Dedifferentiated amniotic fluid mesenchymal stem cell (primary cell): ENCODE results near the gene ATP13A2.
"Not testable (repeated sequence)": the region's sequence is repeated elsewhere in the genome, so short reads cannot be mapped to it uniquely, and the experiment has no call there.

Experiments used
- DNase-seq: peaks from one replicate; pipeline ENCODE4 v3.0.0-alpha.2; 2016; ENCODE audit errors: extremely low spot score

Gene ATP13A2

DNA sequence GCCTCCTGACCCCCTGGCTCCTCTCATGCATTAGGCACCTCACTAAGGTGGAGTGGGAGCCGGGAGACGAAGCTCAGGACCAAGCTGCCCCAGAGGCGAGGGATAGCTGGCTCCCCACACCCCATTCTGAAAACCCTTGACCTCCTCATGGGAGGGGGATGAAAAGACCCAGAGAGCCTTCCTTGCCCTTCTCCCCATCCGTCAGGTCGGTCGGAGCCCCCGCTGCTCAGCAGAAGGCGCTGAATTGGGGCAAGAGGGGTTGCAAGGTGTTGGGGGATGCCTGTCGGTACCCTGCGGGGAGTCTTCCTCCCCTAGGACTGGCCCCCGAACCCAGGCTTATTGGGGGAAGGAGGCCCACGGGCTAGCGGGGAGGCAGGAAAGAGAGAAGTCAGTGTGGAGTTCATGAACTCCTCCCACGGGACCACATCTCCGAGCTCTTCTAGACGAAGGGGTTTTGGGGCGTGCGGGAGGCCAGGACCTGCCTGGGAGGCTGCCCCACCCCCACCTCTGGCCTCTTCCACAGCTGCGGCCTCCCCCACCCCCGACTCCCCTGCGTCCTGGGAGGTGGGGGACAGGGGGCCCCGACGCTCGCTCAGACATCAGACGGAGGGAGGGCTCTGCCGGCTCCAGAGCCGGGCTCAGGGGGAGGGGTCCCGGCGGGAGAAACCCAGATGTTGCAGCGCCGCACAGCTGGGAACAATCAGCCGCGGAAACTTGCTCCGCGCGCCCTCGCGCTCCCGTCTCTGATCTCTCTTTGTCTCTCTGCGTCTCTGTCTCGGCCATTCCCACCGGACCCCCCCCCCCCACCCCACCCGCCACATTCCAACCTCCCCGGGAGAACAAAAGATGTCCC lies 32.0 kb downstream of the ATP13A2 start:
- no peak for DNase-seq

DNA sequence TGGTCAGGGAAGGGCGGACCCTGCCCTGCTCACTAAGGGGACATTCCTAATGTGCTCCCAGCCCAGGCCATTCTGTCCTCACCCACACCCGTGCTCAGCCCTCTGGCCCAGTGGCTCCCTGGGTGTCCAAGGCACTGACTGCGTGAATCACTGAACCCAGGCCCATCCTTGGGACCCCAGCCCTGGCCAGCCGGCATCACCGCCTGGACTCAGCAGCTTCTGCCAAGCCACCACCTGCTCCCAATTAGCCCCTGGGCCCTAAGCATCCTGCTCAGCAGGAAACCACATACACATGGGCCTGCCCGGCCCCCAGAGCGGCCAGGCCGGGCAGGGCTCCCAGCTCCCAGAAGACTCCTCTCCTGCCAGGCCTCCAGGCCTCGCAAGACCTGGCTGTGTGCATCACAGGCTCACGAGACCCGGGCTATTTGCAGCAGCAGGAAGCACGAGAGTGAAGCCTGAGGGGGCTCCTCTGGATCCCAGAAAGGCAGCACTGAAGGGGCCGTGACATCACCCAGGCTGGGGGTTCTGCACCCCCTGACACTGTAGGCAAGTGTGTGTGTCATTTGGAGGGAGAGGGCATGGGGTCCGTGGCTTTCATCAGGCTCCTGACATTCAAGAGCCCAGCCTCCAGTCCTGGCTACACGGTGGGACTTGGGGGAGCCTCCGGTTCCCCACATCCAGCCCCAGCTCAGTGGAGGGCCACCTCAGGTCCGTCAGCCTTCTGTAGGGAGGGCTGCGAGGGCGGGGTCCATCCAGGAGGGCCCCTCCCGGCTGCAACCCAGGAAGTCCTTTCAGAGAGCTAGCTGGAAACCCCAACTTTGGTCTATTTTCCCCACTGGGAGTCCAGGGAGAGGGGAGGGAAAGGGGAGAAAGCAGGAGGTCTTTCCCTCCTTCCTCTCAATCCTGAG lies 32.9 kb downstream of the ATP13A2 start:
- DNase-seq: peak; percentile 78

DNA sequence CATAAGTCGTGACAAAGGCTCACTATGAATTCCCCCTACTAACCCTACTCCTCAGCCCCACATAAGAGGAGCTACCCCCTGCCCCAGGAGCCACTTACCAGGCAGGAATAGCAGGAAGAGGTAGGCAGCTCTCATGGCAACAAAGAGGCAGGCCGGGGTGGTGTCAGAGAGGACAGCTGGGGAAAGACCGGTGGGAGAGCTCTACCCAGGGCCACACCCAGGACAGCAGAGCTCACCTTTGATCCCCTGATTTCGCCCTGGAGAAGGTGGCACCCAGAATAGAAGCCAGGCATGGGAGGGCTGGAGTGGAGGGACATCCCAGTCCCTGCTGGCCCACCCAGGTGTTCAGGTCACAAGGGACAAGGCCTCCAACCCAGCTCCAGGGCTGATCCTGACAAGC lies 33.6 kb downstream of the ATP13A2 start:
- no peak for DNase-seq

DNA sequence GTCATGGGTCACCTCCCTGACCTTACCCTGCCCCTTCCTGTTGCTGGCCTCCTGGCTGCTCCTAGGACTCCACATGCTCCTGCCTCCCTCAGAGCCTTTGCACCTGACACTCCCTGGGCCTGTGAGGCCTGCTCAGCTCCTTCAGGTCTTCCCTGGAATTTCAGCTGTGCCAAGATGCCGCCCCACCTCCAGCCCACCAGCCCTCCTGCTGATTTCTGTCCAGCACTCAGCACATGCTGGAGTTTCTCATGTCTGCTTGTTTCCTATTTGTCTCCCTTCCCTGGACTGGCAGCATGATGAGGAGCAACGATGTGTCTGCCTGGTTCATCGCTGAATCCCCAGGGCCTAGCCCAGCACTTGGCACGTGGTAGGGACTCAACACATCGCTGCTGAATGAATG lies 34.4 kb downstream of the ATP13A2 start:
- no peak for DNase-seq

DNA sequence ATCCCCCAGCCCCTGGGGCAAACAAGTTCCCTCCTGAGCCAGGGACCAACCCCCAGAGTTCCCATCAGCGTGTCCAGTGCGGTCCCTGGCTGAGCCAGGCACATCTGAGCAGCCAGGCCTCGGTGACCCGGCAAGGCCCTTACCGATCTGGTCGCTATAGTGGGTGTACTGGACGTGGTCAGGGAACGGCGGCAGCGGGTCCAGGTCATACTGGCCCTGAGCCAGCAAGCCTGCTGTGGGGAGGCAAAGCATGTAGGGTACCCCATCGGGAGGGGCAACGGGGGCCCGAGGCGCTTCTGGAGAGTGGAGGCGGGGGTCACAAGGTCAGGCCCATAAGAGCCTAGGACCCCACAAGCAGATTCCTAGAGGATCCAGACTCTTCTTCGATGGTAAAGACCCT lies 34.8 kb downstream of the ATP13A2 start:
- DNase-seq: no peak

DNA sequence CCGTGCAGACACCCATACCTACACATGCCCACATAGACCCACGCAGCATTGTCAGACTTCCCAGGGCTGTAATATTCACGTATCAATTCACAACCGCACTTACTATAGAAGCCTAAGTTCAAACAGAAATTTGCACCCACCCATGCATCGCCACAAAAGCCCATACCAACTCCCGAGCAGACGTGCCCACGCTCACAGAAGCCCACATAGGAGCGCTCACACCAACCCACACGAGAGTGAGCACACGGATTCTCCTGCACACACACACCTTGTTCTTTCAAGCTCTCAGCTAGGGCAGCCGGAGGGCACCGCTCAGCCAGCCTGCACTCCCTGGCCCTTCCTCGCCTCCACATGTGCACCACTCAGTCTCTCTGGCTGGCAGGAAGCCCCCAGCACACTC lies 35.9 kb downstream of the ATP13A2 start:
- DNase-seq: no peak

DNA sequence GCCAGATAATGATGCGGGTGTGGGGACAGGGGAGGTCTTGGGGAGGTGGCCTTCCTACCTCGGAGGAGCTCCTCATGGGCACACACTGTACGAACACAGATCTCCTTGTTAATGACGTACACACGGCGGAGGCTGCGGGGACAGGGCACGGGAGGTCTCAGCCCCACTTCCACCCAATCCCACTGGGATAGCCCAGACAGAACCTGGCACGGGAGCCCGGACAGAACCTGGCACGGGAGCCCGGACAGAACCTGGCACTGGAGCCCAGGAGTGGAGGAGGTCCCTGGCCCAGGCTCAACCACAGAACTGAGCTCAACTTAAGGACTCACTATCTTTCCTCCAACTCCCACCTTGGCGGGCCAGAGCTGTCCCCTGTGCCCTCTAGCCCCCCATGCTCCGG lies 36.5 kb downstream of the ATP13A2 start:
- DNase-seq: no peak

DNA sequence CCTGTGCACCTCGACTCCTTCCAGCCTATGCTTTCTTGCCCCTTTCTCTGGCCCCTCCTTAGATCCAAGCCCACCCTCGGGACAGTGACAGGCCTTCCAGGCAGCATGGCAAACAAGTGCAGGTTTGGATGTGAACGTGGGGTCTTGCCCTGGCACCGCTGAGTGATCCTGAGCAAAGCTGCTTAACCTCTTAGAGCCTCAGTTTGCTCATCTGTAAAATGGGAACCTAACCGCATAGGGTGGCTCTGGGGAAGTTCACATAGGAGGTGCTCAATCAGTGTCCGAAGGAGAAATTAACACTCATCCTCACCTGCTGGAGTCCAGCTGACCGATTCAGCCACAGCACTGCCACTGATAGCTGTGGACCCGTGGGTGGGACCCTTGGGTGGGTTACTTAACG lies 38.5 kb downstream of the ATP13A2 start:
- no peak for DNase-seq

DNA sequence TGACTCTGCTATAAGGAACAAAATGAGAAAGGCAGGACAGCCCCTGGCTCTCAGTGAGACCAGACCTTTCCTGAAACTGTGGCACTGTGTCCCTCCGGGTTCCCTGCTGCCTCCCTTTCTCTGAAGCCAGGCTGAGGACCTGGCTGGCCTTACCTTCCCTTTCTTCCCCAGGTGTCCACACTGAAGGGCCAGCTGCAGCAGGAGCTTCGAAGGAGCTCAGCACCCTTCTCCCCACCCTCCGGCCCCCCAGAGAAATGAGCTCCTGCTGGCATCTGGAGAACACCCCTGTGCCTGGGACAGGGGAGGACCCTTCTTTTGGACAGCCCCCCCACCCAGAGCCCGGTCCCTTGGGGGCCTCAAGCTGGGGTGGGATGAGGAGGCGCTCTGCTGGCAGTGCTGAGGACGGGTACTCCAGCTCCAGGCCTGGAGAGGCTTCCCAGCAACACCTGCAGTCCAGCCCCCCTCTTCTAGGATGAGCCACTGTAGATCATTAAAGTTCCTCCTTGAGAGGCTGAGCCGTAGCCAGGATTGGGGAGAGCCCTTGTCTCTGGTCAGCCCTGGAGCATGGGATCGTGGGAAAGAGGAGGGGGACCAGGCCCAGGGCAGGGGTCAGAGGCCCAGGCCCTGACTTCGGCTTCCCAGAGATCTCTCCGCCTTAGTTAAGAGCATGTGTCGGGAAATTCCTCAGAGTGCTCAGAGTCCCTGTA lies 39.4 kb downstream of the ATP13A2 start:
- no peak for DNase-seq

DNA sequence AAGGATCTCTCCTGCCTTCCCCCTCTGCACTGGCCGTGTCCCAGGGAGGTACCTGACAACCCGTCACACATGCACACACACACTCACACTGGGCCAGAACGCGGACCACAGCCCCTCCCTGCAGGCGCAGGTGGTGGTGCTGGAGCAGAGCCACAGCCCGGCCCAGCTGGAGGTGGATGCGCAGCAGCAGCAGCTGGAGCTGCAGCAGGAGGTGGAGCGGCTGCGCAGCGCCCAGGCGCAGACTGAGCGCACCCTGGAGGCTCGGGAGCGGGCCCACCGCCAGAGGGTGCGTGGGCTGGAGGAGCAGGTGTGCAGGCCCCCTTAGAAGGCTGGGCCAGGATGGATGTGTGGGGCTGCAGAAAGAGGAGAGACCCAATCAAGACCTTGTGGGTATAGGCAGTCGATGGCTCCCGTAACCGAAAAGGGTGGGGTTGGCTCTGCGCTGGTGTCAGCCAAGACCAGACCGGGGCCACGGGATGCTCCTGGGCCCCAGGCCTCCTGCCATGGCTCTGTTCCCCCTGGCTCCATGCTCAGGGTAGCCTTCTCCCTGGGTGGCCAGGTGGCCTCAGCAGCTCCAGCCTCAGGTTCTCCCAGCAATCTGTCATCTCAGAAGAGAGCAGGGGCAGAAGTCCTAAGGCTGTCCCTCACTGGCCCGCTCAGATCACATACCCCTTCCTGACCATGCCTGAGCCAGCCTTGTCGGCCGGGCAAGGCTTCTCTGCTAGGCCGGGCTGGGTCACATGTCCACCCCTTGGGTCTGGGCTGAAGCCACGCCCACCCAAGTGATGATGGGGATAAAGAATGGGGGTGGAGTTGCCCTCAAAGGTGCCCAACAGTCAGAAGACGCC lies 40.2 kb downstream of the ATP13A2 start:
- peak; percentile 44 for DNase-seq

DNA sequence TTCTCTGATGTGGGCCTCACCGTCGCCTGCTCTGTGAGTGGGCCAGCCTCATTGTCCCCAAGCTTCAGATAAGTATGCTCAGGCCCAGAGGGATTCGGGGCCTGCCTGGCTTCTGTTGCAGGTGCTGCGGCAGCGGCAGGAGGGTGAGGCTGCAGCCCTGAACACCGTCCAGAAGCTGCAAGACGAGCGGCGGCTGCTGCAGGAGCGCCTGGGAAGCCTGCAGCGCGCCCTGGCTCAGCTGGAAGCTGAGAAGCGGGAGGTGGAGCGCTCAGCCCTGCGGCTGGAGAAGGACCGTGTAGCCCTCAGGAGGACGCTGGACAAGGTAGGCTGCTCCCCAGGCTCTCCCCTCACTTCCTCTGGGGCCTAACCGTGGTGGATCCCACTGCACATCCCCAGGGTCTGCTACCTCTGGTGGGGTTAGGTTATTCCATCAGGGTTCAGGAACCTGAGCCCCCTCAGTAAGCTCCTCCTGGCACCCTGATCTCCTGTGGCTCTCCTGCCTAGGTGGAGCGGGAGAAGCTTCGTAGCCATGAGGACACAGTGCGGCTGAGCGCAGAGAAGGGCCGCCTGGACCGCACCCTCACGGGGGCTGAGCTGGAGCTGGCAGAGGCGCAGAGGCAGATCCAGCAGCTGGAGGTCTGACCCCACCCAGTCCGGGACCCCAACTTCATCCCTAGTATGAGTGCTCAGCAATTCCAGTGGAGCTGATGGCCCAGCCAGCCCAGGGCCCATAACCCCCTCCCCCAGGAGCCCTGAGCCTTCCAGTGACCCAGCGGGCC lies 41.4 kb downstream of the ATP13A2 start:
- DNase-seq: no peak

DNA sequence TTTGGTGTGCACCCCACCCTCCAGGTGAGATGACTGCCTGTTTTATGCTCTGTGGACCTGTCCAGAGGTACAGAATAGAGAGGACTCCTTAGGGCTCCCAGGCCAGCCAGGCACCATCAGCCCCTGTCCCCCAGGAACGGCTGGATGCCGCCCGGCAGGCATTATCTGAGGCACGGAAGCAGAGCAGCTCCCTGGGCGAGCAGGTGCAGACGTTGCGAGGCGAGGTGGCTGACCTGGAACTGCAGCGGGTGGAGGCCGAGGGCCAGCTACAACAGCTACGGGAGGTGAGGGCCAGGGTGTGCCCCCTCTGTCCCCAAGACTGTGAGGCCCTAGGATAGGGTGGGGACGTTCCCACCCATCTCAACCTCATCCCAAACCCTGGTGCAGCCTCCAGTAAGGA lies 42.1 kb downstream of the ATP13A2 start:
- DNase-seq: no peak

DNA sequence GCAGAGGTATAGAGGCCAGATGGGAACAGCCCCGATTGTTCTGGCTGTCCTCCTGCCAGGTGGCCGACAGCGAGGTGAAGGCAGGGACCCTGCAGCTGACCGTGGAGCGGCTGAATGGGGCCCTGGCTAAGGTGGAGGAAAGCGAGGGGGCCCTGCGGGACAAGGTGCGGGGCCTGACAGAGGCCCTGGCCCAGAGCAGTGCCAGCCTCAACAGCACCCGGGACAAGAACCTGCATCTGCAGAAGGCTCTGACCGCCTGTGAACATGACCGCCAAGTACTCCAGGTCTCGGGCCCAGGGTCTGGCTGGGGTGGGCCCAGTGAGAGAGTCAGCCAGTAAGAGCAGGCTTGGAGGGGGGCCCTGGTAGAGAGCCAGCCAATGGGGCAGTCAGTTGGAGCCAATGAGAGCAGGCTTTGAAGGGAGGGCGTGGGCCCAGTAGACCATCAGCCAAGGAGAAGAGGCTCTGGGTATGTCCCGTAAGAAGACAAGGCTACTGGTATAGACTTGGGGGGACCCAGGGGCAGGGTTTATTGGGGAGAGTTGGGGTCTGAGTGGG lies 42.6 kb downstream of the ATP13A2 start:
- no peak for DNase-seq

DNA sequence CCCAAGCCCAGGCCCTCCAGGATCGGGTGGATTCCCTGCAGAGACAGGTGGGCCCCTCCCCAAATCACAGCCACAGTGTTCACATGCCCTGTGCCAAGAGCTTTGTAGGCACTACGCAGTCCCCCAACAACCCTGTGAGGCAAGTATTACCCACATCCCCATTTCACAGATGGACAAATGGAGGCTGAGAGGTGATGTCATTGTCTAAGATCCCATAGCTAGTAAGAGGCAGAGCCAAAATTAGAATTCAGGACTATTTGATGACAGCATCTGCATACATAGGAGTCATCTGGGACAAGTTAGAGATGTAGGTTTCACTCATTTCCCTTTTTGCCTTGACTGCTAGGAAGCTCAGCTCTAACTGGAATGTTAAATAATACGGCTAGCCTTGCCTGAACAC lies 43.4 kb downstream of the ATP13A2 start:
- DNase-seq: no peak

DNA sequence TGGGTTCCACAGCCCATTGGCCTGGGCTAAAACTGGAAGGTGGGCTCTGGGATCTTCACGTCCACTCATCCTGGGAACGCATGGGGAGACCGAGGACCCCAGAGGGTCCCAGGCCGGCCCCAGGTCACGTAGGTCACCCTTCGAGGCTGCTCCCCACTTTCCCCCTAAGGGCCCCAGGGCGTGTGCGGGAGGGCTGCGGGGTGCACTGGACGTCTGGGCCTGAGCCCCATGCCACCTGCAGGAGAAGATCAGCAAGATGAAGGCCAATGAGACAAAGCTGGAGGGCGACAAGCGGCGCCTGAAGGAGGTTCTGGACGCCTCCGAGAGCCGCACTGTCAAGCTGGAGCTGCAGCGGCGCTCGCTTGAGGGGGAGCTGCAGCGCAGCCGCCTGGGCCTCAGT lies 43.8 kb downstream of the ATP13A2 start:
- DNase-seq: no peak

DNA sequence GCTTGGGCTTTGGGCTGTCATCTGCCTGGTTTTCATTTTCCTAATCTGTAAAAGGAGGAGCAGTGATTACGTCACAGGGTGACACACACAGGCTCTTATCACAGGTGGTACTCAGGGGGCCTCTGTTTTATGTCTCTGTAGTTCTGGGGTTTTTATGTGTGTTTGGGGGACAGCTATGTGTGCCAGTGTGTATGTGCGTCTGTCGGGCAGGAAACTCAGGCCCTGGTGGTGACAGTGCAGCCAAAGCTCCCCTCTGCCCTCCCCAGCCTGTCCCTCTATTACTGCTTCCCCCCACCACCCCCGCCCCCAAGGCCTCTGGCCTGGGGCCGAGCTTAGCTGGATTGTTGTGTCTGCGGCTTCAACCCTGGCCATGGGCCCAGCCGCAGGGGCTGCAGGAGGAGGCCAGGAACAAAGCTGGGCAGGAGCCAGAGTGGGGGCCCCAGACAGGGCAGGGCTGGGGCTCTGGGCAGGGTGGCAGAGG lies 44.6 kb downstream of the ATP13A2 start:
- peak; percentile 48 for DNase-seq

DNA sequence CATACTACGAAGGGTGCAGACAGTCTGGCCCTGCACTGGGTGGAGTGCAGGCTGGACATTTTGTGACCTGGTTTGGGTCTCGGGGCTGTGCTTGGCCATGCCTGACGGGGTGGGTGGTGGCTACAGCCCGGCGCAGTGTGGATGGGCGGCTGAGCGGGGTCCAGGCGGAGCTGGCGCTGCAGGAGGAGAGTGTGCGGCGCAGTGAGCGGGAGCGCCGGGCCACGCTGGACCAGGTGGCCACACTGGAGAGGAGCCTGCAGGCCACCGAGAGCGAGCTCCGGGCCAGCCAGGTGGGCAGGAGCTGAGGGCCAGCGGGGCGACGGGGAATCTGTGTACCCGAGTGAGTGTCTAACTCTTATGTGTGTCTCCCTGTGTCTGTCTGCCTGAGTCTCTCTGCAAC lies 45.4 kb downstream of the ATP13A2 start:
- no peak for DNase-seq

DNA sequence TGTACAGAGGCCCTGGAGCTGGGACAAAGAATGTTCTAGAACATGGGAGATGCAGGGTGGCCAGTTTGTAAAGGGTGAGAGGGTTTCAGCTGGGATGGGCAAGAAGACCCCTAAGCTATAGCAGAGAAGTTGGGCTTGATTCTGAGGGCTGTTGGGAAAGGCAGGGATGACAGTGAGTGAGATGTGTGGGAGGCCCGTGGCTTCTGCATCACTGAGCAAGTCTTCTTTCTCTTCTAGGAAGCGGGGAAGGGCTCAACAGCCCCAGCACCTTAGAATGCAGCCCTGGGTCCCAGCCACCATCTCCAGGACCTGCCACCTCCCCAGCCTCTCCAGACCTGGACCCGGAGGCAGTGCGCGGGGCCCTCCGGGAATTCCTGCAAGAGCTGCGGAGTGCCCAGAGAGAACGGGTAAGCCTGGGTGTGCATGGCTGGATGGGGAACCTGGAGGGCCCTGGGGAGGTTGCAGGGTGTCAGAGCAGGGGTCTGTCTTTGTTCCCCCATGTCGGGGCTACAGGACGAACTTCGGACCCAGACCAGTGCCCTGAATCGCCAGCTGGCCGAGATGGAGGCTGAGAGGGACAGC lies 46.2 kb downstream of the ATP13A2 start:
- DNase-seq: no peak

DNA sequence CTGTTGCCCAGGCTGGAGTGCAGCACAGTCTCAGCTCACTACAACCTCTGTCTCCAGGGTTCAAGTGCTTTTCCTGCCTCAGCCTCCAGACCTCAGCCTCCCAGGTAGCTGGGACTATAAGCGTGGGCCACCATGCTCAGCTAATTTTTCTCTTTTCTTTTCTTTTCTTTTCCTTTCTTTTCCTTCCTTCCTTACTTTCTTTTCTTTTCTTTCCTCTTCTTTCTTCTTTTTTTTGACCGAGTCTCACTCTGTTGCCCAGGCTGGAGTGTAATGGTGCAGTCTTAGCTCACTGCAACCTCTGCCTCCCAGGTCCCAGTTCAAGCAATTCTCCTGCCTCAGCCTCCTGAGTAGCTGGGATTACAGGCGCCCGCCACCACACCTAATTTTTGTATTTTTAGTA lies 47.6 kb downstream of the ATP13A2 start:
- DNase-seq: not testable (repeated sequence)
